ENCODE results near the gene CADM4.
"Not testable (repeated sequence)": the region's sequence is repeated elsewhere in the genome, so short reads cannot be mapped to it uniquely, and the experiment has no call there.

CADM4 gene

DNA sequence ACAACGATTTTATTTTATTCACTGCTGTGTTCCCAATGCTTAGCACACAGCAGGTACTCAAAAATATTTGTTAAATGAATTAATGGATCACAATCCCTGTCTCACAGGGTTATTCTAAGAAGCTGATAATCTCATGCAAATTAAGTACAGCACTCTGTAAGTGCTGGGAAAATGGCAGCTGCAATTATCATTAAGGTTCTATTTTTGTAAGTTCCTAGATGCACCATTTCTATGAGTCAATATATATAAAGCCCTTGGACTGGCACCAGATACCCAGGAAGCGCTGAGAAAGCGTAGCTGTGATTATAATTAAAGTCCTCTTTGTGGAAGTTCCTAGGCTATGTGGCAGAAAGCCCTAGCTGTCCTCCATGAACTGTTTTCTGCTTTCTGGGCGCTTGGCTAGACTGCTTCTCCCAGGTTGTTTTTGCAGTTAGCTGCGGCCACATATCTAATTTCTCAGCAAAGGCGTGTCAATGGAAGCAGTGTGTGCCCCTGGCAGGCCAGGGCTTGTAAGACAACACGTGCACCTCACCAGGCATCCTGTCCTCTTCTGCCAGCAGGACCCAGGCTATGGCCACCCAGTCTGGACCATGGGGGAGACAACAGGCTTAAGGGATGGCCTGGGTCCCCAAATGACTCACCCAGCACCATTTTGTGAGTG, 33.0 kb downstream of the CADM4 start:
- DNase-seq (ENCODE audit: low read depth): no peak

DNA sequence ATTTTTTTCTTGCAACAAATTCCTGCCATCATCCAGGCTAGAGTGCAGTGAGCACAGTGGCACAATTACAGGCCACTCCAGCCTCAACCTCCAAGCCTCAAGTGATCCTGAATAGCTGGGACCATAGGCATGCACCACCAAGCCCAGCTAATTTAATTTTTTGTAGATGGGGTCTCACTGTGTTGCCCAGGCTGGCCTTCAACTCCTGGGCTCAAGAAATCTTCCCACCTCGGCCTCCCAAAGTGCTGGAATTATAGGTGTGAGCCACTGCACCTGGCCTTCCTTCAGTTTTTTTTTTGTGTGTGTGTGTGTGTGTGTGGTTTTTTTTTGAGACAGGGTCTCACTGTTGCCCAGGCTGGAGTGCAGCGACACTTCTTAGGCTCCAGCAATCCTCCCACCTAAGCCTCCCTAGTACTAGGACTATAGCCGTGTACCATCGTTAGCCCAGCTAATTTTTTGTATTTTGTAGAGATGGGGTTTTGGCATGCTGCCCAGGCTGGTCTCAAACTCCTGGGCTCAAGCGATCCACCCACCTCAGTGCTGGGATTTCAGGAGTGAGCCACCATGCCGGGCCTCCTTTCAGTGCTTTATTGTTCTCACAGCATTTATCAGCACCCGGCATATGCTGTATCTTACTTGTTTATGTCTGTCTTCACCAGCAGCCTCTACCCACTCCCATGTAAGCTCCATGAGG, 33.6 kb downstream of the CADM4 start:
- no peak for DNase-seq (ENCODE audit: low read depth)

DNA sequence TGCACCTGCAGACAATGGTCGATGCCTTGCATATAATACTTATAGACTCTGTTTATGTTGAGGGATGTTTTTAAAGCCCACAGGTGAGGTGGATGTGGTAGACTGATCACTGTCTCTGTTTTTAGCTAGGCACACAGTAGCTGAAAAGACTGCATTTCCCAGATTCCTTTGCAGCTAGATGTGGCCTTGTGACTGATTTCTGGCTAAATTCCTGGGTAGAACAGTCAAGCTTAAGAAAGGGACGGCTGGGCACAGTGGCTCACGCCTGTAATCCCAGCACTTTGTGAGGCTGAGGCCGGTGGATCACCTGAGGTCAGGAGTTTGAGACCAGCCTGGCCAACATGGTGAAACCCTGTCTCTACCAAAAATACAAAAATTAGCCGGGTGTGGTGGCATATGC, 39.3 kb downstream of the CADM4 start:
- not testable (repeated sequence) for DNase-seq (ENCODE audit: low read depth)

DNA sequence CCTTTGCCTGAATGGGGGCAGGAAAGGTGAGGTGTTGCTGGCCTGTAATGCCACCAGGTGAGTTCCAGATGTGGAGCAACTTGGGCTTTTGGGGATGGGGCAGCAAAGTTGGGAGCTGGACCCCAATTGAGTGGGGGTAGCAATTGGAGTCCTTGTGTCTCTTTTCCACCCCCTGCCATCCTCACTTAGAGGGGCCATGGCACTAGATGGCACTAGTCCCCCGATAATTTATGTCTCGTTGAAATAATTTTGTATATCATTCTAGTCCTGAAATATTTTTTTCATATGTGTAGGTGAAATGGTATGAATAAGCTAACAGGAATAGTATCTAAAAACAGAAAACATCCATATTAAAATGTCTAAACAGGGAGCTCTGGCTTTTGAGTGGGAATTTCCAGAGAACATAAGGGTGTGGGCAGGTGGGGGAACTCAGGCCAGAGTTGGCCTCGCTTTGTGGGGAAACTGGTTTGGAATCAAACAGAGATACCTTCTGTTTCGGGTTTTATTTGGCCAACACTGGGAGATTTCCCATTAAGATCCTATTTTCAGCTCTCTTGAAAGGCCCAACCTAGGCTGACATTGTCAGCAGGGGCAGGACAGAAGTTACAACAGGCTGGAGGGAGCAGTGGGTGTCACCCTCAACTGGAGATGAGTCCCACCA, 39.9 kb downstream of the CADM4 start:
- no peak for DNase-seq (ENCODE audit: low read depth)

DNA sequence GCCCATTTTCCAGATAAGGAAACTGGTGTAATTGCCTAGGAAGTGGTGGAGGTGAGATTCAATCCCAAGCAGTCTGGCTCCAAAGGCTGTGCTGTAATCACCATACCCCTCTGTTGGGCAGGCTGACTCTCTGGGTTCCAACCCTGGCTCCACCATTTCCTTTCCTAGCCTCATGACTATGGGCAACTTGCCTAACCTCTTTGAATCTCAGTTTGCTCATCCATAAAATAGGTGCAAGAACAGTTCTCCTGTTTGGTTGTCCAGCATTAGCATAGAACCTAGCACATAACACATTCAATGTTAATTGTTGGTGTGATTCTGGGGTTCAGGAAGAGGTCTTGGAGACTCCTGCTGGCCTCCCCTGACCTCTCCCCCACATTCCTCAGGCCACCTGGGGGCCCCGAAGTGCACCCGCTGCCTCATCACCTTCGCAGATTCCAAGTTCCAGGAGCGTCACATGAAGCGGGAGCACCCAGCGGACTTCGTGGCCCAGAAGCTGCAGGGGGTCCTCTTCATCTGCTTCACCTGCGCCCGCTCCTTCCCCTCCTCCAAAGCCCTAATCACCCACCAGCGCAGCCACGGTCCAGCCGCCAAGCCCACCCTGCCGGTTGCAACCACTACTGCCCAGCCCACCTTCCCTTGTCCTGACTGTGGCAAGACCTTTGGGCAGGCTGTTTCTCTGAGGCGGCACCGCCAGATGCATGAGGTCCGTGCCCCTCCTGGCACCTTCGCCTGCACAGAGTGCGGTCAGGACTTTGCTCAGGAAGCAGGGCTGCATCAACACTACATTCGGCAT, 41.0 kb downstream of the CADM4 start:
- no peak for DNase-seq (ENCODE audit: low read depth)

DNA sequence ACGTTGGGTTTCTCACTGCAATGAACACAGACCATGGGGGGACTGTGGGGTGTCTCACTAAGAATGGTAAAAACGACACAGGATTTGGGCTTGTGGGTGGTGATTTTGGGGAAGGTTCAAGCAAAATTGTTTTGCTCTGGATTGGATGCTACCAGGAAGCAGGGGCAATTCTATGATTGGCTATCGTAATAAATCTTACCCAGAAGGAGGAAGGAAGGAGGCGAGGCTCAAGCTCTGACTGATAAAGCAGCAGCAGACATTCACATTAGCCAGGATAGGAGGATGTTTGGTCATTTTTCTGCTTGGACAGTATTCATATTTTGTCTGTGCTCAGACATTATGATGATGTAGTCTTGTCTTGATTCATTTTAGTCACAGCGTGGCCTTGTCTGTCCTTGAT, 41.8 kb downstream of the CADM4 start:
- no peak for DNase-seq (ENCODE audit: low read depth)

DNA sequence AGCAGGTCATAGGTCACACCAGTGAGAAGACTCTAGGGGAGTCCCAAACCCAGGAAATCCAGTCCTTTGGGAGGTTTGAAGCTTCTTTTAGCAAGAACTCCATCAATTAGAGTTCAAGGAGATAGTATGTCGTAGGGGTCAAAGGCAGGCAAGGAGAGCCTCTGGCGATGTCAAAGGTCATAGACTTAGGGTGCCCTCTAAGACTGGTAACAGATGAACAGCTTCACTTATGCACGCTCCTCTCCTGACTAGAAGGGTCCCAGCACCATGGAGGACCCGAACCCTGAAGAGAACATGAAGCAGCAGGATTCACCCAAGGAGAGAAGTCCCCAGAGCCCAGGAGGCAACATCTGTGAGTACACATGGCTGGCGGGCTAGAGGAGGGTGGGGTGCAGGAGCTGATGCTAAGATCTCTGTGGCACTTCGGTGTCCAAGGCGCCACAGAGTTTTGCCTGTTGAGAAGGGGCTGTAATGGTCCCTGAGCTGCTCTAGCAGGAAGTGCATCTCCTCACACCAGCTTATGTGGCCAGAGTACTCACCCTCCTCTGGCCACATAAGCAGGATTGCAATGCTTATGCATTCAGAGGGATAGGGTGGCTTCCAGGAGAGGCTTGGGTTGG, 42.7 kb downstream of the CADM4 start:
- no peak for DNase-seq (ENCODE audit: low read depth)

DNA sequence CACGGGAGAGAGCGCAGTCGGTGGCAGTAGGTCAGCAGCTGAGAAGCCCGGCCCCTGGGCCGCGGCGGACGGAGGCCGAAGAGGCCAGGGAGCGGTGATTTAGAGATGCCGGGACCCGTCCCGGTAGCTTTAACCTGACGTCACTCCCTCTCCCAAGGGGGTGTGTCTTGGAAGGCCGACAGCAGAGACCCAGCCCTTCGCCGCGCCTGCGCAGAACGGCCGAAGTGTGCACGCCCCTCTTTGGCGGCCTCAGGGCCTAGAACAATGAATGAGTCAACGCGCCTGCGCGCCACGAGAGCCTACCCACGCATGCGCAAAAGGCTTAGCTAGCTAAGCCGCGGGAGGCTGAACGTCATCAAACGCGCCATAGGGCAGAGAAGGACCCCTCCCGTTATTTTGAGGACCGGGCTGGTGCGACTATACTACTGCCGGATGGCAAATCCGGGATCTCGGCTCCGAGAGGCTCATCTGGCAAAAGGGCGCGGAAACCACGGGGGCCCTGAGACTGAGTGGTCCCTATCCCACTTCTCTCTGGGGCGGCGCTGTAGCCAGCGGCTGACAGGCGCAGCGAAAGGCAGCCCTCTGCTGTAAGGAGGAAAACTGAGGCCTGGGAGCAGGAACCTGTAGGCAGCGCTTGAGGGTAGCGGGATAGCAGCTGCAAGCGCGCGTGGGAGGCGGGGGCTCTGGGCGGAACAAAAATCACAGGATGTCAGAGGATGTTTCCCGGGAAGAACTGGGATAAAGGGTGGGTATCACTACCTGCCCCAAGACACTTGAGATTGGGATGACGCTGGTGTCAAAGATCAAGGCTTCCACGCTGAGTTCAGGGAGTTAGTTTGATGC, 43.4 kb downstream of the CADM4 start, which contains the start of the genes IRGQ and ZNF576:
IRGQ (minus strand) TSS at position 136 of the 843 bp plus-strand sequence. CDS start 796 bp downstream, outside the sequence.
ZNF576 (plus strand) TSS at position 597 of the 843 bp plus-strand sequence. CDS start 514 bp downstream, outside the sequence.
- DNase-seq (ENCODE audit: low read depth): peak; percentile 98

DNA sequence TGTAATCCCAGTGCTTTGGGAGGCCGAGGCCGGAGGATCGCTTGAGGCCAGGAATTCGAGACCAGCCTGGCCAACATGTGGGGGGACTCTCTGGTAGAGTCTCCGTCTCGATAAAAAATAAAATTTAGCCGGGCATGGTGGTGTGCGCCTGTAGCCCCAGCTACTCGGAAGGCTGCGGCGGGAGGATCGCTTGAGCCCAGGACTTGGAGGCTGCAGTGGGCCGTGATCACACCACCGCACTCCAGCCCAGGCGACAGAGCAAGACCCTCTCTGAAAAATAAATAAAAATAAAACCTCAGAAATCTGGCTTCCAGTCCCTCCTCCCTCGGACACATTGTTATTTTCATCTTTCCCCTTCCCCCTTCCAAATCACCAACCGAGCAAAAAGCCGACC, 44.0 kb downstream of the CADM4 start:
- no peak for DNase-seq (ENCODE audit: low read depth)

DNA sequence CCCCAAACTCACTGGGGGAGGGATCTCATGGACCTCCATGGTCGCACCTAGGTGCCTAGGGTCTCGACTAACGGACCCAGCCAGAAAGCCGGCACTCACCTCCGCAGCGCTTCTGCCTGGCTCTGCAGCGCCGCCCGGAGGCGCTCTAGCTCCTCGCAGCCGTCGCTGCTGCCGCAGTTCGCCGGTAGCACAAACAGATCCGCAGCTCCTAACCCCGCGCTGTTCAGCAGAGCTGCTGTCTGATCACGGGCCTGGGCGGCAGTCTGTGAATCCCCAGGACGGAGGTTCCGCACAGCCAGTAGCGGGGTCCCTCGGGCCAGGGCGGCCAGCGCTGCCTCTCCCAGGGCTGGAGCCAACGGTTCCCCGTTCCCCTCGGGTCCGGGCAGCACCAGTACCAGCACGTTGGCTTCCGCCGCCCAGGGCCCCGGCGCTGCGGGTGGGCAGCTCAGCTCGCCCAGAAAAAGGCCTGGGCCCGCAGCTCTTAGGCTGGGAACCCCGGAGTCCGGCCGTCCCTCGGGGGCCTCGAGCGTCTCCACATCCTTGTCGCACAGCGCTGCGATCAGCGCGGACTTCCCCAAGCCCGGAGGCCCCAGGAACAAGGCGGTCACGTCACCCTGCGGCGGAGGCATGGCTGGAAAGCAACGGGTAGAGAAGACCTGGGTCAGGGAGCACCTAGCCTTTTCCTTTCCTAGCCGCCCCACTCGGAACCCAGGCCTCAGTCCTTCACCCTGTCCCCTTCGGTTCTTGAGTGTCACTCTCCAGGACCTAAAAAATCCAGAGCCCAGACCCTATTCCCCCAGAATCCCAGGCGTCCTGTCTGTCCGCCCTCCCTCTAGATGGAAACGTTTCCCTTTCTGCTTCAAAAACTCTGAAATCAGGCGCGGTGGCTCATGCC, 44.7 kb downstream of the CADM4 start:
- no peak for DNase-seq (ENCODE audit: low read depth)

DNA sequence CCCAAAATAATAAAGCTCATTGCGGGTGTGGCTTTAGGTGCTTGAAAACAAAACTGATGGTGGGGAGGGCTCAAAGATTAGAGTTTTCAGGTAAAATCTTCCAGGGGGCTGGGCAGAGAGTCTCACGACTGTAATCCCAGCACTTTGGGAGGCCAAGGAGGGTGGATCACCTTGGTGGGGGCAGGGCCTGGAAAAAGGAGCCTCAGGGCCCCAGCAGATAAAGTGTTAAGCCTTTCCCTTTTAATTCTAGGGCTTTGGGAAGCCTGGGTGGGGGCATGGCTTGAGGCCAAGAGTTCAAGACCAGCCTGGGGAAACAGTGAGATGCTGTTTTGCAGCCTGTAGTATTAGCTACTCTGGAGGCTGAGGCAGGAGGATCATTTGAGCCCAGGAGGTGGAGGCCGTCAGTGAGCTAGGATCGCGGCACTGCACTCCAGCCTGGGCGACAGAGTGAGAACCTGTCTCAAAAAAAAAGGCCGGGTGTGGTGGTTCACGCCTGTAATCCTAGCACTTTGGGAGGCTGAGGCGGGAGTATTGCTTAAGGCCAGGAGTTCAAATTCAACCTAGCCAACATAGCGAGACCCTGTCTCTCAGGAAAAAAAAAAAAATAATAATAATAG, 45.5 kb downstream of the CADM4 start:
- no peak for DNase-seq (ENCODE audit: low read depth)

DNA sequence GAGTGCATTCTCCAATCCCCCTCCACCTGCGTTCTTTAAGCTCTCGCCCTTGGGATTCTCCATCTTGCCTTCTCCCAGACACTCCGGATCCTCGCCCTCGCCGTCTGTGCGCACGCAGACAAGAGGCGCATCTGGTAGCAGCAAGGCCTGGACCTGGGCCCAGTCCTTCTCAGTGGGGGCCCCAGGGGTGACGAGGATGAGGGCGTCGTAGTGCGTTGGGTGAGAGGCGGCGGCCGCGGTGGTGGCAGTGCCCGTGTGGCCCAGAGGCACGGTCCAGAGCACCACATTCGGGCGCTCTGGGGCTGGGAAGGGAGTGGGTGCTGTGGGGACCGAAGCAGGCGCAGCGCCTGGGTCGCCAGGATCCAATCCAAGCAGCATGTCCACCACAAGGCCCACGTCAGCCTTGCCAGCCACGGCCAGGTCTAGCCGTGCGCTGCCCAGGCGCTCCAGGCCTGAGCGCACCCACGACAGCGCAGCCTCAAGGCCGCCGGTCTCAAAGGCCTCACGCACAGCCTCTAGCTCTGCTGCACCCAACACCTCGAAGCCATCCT, 46.8 kb downstream of the CADM4 start:
- no peak for DNase-seq (ENCODE audit: low read depth)

DNA sequence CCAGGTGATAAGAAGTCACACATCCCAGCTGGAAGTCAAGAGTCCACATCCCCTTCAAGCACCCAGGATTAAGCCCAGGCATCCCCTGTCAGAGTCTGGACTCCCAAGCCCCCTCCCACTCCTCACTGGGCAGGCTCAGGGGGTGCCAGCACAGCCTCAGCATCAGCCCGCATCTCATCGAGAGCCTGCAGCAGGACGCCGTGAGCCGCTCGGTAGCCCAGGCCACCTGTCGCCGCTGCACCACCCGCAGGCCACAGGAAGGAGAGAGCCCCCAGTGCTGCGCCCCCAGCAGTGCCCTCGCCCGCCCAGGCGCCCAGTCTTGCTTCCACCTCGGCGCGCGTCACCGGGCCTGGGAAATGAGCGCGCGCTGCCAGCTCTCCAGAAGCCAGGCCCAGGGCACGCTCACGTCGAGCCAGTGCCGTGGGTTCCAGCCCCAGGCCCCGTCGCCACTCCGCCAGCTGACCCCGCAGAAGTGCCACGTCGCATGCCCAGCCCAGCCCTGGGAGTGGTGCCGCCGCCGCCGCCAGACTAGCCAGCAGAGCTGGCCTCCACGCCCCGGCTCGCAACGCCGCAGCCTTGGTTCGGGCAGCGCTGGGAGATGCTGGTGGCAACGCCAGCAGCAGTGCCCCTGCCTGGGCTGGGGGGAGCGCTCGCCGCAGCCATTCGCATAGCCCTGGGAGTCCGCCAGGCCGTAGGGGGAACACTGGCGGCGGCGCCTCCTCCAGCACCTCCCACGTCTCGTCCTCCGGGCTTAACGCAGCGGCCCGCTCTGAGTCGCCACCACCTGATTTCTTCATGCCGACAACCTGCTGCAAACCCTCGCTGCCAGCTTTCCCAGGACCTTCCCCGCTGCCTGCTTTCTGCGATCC, 47.5 kb downstream of the CADM4 start:
- no peak for DNase-seq (ENCODE audit: low read depth)

DNA sequence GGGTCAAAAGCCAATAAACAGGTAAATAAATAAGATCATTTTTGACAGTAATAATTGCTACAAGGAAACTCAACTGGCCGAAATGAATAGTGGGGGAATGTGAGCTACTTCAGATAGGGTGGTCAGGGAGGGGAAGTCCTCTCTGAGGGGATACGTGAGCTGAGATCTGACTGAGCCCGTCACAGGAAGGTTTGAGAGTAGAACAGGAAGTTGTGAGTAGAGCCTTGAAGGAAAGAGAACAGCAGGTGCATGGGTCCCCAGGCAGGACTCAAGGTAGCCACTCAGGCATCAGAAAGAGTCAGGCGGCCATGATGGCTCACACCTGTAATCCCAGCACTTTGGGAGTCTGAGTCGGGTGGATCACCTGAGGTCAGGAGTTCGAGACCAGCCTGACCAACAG, 50.0 kb downstream of the CADM4 start:
- DNase-seq (ENCODE audit: low read depth): no peak

DNA sequence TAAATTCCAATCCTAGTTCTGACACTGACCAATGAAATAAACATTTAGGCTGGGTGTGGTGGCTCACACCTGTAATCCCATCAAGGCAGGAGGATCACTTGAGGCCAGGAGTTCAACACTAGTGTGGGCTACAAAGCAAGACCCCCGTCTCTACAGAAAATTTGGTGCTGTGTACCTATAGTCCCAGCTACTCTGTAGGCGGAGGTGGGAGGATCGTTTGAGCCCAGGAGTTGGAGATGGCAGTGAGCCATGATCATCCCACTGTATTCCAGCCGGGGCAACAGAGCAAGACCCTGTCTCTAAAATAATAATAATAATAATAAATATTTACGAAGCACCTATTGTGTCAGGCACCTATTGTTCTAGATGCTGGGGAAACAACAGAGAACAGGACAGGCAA, 50.4 kb downstream of the CADM4 start:
- DNase-seq (ENCODE audit: low read depth): no peak

DNA sequence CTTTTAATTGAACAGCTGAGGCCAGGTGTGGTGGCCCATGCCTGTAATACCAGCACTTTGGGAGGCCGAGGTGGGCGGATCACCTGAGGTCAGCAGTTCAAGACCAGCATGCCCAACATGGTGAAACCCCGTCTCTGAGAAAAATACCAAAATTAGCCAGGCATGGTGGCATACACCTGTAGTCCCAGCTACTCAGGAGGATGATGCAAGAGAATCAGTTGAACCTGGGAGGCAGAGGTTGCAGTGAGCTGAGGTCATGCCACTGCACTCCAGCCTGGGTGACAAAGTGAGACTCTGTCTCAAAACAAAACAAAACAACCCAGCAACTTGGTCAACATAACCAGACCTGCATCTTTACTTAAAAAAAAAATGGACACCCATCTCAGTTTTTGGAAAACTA, 52.6 kb downstream of the CADM4 start:
- DNase-seq (ENCODE audit: low read depth): not testable (repeated sequence)

DNA sequence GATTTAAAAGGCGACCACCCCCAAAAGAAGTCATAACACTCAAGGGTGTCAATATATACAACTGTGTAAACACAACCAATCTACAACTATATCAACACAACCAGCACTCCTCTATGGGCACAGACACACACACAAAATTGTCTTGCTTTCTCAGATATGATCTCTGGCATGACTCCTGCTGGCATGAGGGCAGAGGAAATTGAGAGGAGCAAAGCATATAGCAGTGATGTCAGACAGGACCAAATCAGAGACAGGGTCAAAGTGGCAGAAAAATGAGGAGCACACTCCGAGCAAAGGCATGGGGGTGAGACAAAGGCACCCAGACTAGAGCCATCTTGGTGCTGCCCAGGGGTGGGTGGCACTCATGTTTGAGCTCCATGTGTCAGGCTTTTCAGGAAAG, 53.3 kb downstream of the CADM4 start:
- no peak for DNase-seq (ENCODE audit: low read depth)

DNA sequence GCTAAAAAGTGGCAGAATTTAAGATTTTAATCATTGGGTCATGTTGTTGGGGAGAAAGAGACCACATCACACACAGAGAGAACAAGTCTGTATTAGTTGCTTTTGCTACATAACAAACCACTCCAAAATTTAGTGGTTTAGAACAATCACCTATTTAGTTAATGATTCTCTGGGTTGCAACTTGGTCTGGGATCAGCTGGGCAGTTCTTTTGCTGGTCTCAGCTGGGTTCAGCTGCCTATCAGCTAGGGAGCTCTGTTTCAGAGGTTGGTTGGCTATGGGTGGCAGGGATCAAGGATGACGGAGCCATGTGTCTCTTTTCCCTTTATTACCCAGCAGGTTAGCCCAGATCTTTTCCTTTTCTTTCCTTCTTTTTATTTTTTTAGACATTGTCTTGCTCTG, 55.2 kb downstream of the CADM4 start:
- DNase-seq (ENCODE audit: low read depth): no peak
